ENCODE data around the gene MAPRE3. TPM values are rescaled to one million over a fixed set of nuclear protein-coding genes. Genes with fewer than 3 reads are reported as not detected.

MAPRE3 gene
- total RNA-seq, 5 donors from 2014 or later (not counting 1 experiment from before 2014, with no cell fraction given): 4.0 to 5.1 (median 4.7) TPM

DNA sequence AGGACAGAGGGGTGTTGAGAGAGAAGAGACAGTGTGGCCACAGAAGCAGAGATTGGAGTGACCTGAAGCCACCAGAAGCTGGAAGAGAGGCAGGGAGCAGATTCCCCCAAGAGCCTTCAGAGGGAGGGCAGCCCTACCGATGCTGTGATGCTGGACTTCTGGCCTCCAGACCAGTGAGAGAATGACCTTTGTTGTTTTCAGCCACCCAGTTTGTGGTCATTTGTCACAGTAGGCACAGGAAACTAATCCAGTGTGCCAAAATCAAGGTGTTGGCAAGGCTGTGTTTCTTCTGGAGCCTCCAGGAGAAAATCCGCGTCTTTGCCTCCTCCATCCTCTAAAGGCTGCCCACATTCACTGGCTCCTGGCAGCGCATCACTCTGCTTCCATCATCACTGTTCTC lies 15.4 kb downstream of the MAPRE3 start:
- Histone ChIP-seq H3K27me3 (replicated peaks in 1 of 2; ENCODE audit: control insufficient read depth in 2 of 2, extremely low read depth in 1 of 2, insufficient read depth in 2 of 2, low read length in 1 of 2) (no peaks in the 10 kb centered on the region), H3K27ac (ENCODE audit: low read length) (no peak overlapping the region), H3K36me3 (ENCODE audit: control insufficient read depth in 2 of 2, extremely low read depth in 1 of 2, insufficient read depth in 1 of 2, low read length in 1 of 2) (no peaks in the 10 kb centered on the region), H3K9me3 (no peaks in the 10 kb centered on the region), H3K4me1 (ENCODE audit: control insufficient read depth in 1 of 2, extremely low read depth in 1 of 2, insufficient read depth in 2 of 2, low read length in 2 of 2) (no peaks in the 10 kb centered on the region), H3K4me3 (ENCODE audit: control insufficient read depth in 1 of 2, extremely low read depth in 1 of 2, low read length in 1 of 2) (no peak overlapping the region)
- no peaks in the 10 kb centered on the region for H3K27me3 Mint-ChIP-seq
- ATAC-seq (replicated peaks in 1 of 4): no peak
- no peak overlapping the region for H3K4me3 Mint-ChIP-seq
- H3K36me3 Mint-ChIP-seq: peaks cover 5% of the 10 kb centered on the region
- WGBS (ENCODE audit: insufficient coverage): 97% methylated on average over 3 of the region's 4 CpGs
- POLR2A ChIA-PET: no interaction called here
- H3K4me1 Mint-ChIP-seq: no peaks in the 10 kb centered on the region
- CTCF ChIA-PET: no interaction called here
- H3K9me3 Mint-ChIP-seq: no peaks in the 10 kb centered on the region
- no peak for DNase-seq
- H3K27ac Mint-ChIP-seq: no peak overlapping the region

DNA sequence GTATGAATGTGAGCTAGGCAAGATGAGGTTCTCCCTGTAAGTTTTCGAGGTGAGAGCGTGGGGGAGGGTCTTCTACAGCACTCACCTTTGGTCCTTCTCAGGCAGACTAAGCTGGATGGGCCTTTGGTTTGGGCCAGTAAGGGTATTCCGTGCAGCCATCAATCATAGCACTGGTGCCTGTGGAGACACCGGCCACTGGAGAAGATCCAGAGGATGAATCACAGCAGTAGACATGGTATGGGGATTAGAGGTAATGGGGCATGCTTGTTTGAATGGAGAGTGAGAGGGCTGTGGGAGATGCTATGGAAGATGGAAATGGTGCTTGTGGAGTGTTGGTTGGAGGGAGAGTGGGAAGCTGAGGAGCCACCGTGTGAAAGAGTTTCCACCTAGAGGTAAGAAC lies 16.1 kb downstream of the MAPRE3 start:
- H3K4me1 ChIP-seq (ENCODE audit: control insufficient read depth in 1 of 2, extremely low read depth in 1 of 2, insufficient read depth in 2 of 2, low read length in 2 of 2): no peaks in the 10 kb centered on the region
- Mint-ChIP-seq H3K36me3 (peaks cover 5% of the 10 kb centered on the region), H3K4me3 (no peak overlapping the region), H3K9me3 (no peaks in the 10 kb centered on the region), H3K4me1 (no peaks in the 10 kb centered on the region), H3K27me3 (no peaks in the 10 kb centered on the region), H3K27ac (no peak overlapping the region)
- H3K27me3 ChIP-seq (replicated peaks in 1 of 2; ENCODE audit: control insufficient read depth in 2 of 2, extremely low read depth in 1 of 2, insufficient read depth in 2 of 2, low read length in 1 of 2): no peaks in the 10 kb centered on the region
- no peaks in the 10 kb centered on the region for H3K9me3 ChIP-seq
- DNase-seq: no peak
- WGBS (ENCODE audit: insufficient coverage): 83% methylated on average over 4 of the region's 5 CpGs
- H3K27ac ChIP-seq (ENCODE audit: low read length): no peak overlapping the region
- no peak for ATAC-seq (replicated peaks in 1 of 4)
- no peak overlapping the region for H3K4me3 ChIP-seq (ENCODE audit: control insufficient read depth in 1 of 2, extremely low read depth in 1 of 2, low read length in 1 of 2)
- POLR2A ChIA-PET: no interaction called here
- CTCF ChIA-PET: no interaction called here
- no peaks in the 10 kb centered on the region for H3K36me3 ChIP-seq (ENCODE audit: control insufficient read depth in 2 of 2, extremely low read depth in 1 of 2, insufficient read depth in 1 of 2, low read length in 1 of 2)

DNA sequence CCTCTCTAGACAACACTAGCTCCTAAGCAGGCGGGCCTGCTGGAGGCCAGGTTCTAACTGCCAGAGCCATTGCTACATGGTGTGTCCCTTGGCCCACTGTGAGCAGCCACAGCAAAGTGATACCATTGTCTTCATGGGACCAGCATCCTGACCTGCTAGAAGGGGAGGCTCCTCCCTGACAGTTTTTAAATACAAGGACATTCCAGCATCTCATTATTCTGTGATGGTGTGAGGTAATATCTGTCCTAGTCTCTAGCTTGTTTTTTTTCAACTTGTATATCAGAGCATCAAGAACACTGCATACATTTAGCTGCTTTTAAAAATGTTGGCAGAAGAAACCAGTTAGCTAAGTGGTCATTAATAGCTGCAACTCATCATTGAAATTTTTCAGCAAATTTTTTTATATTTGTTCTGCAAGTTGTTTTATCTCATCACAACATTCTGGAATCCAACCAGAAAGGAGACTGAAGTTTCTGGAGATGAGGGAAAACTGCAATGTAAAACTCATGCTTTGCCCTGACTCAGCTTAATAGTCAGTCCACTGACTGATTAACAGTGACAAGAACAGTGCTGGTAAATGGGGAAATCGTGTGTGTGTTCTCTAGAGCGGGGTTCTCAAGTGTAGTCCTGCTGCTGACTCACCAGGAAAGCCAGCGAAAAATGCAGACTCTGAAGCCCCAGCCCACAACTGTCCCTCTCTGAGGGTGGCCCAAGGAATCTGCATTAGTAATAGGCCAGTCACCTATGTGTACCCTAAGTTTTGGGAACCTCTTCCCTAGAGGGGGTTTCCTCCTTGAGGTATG lies 17.8 kb downstream of the MAPRE3 start:
- Histone ChIP-seq H3K4me1 (ENCODE audit: control insufficient read depth in 1 of 2, extremely low read depth in 1 of 2, insufficient read depth in 2 of 2, low read length in 2 of 2) (no peaks in the 10 kb centered on the region), H3K9me3 (no peaks in the 10 kb centered on the region), H3K4me3 (ENCODE audit: control insufficient read depth in 1 of 2, extremely low read depth in 1 of 2, low read length in 1 of 2) (no peak overlapping the region), H3K27ac (ENCODE audit: low read length) (no peak overlapping the region), H3K36me3 (ENCODE audit: control insufficient read depth in 2 of 2, extremely low read depth in 1 of 2, insufficient read depth in 1 of 2, low read length in 1 of 2) (no peaks in the 10 kb centered on the region), H3K27me3 (replicated peaks in 1 of 2; ENCODE audit: control insufficient read depth in 2 of 2, extremely low read depth in 1 of 2, insufficient read depth in 2 of 2, low read length in 1 of 2) (no peaks in the 10 kb centered on the region)
- POLR2A ChIA-PET: no interaction called here
- H3K4me1 Mint-ChIP-seq: no peaks in the 10 kb centered on the region
- H3K4me3 Mint-ChIP-seq: no peak overlapping the region
- H3K27ac Mint-ChIP-seq: no peak overlapping the region
- no peak for DNase-seq
- H3K36me3 Mint-ChIP-seq: peaks cover 6% of the 10 kb centered on the region
- no peaks in the 10 kb centered on the region for H3K9me3 Mint-ChIP-seq
- WGBS (ENCODE audit: insufficient coverage): 86% methylated on average over 1 of the region's 4 CpGs
- no peak for ATAC-seq (replicated peaks in 1 of 4)
- CTCF ChIA-PET: no interaction called here
- no peaks in the 10 kb centered on the region for H3K27me3 Mint-ChIP-seq

DNA sequence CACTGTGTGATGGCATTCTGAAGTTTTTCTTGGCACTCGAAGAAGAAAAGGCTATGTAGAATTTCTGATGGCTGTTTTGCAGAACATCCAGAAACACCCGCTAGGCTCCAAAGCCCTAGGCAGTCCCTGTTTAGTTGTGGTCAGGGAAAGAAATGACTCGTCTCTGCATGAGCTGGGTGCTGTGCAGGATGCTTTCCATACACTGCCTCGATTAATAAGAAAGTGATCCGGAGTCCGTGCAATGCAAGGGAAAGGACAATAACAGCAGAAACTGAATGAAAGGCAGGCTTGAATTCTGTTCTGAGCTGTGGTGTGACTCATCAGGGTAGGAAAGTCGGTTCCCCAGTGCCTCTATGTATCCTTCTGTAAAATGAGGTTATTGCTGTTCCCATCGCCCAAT lies 18.7 kb downstream of the MAPRE3 start:
- H3K36me3 ChIP-seq (ENCODE audit: control insufficient read depth in 2 of 2, extremely low read depth in 1 of 2, insufficient read depth in 1 of 2, low read length in 1 of 2): no peaks in the 10 kb centered on the region
- Mint-ChIP-seq H3K27ac (no peak overlapping the region), H3K27me3 (no peaks in the 10 kb centered on the region), H3K4me1 (no peaks in the 10 kb centered on the region), H3K9me3 (no peaks in the 10 kb centered on the region), H3K4me3 (no peak overlapping the region), H3K36me3 (peaks cover 8% of the 10 kb centered on the region)
- 81% methylated on average over 7 of the region's 8 CpGs for WGBS (ENCODE audit: insufficient coverage)
- H3K4me3 ChIP-seq (ENCODE audit: control insufficient read depth in 1 of 2, extremely low read depth in 1 of 2, low read length in 1 of 2): no peak overlapping the region
- ChIA-PET POLR2A (no interaction called here), CTCF (no interaction called here)
- no peaks in the 10 kb centered on the region for H3K27me3 ChIP-seq (replicated peaks in 1 of 2; ENCODE audit: control insufficient read depth in 2 of 2, extremely low read depth in 1 of 2, insufficient read depth in 2 of 2, low read length in 1 of 2)
- H3K9me3 ChIP-seq: no peaks in the 10 kb centered on the region
- ATAC-seq (replicated peaks in 1 of 4) (no peak), DNase-seq (no peak)
- H3K4me1 ChIP-seq (ENCODE audit: control insufficient read depth in 1 of 2, extremely low read depth in 1 of 2, insufficient read depth in 2 of 2, low read length in 2 of 2): no peaks in the 10 kb centered on the region
- H3K27ac ChIP-seq (ENCODE audit: low read length): no peak overlapping the region

DNA sequence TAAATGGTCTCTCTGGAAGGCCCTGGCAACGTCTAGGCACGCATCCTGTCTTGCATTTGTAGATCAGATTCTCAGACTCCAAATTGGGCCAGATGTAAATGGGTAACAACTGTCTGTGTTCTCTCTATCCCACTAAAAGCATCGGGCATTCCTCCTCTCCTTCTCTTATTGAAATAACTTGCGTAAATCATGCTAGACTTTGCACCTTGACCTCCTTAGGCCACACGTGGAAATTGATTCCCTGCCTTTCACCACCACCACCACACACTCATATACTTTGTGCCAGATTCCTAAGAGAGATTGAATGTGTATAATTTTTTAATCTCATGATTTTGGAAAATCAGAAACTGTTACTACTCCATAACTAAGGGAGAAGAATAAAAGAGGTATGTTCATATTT lies 21.3 kb downstream of the MAPRE3 start:
- CTCF ChIA-PET: no interaction called here
- no peak for ATAC-seq (replicated peaks in 1 of 4)
- no CpG with 5 or more reads among the region's 5 CpGs for WGBS (ENCODE audit: insufficient coverage)

DNA sequence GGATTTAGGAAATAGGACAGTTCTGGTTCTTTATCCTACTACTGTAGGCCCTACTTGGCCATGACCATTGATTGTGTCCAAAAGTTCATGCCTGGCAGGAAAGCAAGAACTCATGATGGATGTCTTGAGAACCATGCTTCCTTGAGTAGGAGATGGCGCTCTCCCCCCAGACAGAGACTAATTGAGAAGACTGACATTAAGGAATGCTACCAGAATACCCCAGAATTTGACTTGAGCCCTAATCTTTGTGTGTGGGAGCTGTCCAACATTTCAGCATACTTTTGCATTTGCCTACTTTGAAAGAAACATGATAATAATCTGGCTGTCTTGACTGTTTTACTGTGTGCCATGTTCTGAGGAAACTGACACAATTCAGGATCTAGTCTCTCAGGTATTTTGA lies 23.3 kb downstream of the MAPRE3 start:
- no peaks in the 10 kb centered on the region for H3K36me3 ChIP-seq (ENCODE audit: control insufficient read depth in 2 of 2, extremely low read depth in 1 of 2, insufficient read depth in 1 of 2, low read length in 1 of 2)
- no peak overlapping the region for H3K27ac ChIP-seq (ENCODE audit: low read length)
- ATAC-seq (replicated peaks in 1 of 4) (no peak), DNase-seq (no peak)
- no peak overlapping the region for H3K4me3 ChIP-seq (ENCODE audit: control insufficient read depth in 1 of 2, extremely low read depth in 1 of 2, low read length in 1 of 2)
- H3K27me3 Mint-ChIP-seq: peaks cover 0 to 1% of the 10 kb centered on the region in 2 donors
- H3K27me3 ChIP-seq (replicated peaks in 1 of 2; ENCODE audit: control insufficient read depth in 2 of 2, extremely low read depth in 1 of 2, insufficient read depth in 2 of 2, low read length in 1 of 2): no peaks in the 10 kb centered on the region
- H3K4me3 Mint-ChIP-seq: no peak overlapping the region
- H3K4me1 Mint-ChIP-seq: no peaks in the 10 kb centered on the region
- H3K4me1 ChIP-seq (ENCODE audit: control insufficient read depth in 1 of 2, extremely low read depth in 1 of 2, insufficient read depth in 2 of 2, low read length in 2 of 2): no peaks in the 10 kb centered on the region
- no peaks in the 10 kb centered on the region for H3K9me3 Mint-ChIP-seq
- no peak overlapping the region for H3K27ac Mint-ChIP-seq
- POLR2A ChIA-PET: no interaction called here
- CTCF ChIA-PET: no interaction called here
- H3K36me3 Mint-ChIP-seq: peaks cover 3% of the 10 kb centered on the region
- no peaks in the 10 kb centered on the region for H3K9me3 ChIP-seq
- no CpG with 5 or more reads among the region's 1 CpG for WGBS (ENCODE audit: insufficient coverage)

More for the DNA sequence above, 21.3 kb downstream of the MAPRE3 start:
- Histone ChIP-seq H3K27ac (ENCODE audit: low read length) (no peak overlapping the region), H3K4me1 (ENCODE audit: control insufficient read depth in 1 of 2, extremely low read depth in 1 of 2, insufficient read depth in 2 of 2, low read length in 2 of 2) (no peaks in the 10 kb centered on the region), H3K9me3 (no peaks in the 10 kb centered on the region), H3K4me3 (ENCODE audit: control insufficient read depth in 1 of 2, extremely low read depth in 1 of 2, low read length in 1 of 2) (no peak overlapping the region), H3K27me3 (replicated peaks in 1 of 2; ENCODE audit: control insufficient read depth in 2 of 2, extremely low read depth in 1 of 2, insufficient read depth in 2 of 2, low read length in 1 of 2) (no peaks in the 10 kb centered on the region), H3K36me3 (ENCODE audit: control insufficient read depth in 2 of 2, extremely low read depth in 1 of 2, insufficient read depth in 1 of 2, low read length in 1 of 2) (no peaks in the 10 kb centered on the region)
- no peaks in the 10 kb centered on the region for H3K4me1 Mint-ChIP-seq
- no peaks in the 10 kb centered on the region for H3K27me3 Mint-ChIP-seq
- no peak overlapping the region for H3K4me3 Mint-ChIP-seq
- POLR2A ChIA-PET: no interaction called here
- no peak for DNase-seq
- H3K27ac Mint-ChIP-seq: no peak overlapping the region
- no peaks in the 10 kb centered on the region for H3K9me3 Mint-ChIP-seq
- H3K36me3 Mint-ChIP-seq: peaks cover 3% of the 10 kb centered on the region

DNA sequence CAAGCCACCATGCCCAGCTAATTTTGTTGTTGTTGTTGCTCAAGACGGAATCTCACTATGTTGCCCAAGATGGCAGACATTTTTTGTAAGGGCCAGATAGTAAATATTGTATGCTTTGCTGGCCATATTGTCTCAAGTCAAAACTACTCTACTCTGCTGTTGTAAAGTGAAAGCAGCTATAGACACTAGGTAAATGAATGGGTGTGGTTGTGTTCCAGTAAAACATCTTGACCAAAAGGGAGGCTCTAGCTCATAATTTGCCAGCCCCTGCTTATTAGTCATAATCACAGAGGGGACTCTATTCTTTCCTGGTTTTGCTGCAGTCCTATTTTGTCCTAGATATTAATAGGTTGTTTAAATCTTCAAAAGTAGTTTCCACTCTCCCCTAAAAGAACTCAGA lies 24.5 kb downstream of the MAPRE3 start:
- Mint-ChIP-seq H3K4me1 (no peaks in the 10 kb centered on the region), H3K9me3 (no peaks in the 10 kb centered on the region), H3K4me3 (no peak overlapping the region), H3K27ac (no peak overlapping the region), H3K36me3 (peaks cover 3% of the 10 kb centered on the region), H3K27me3 (peaks cover 0 to 4% of the 10 kb centered on the region in 2 donors)
- ChIA-PET POLR2A (no interaction called here), CTCF (interaction anchor here in 1 of 2 donors (0.8 kb wide), 1 partner anchor 33 kb away, joined by 3 read pairs; no protein-coding TSS in a partner anchor)
- Histone ChIP-seq H3K36me3 (ENCODE audit: control insufficient read depth in 2 of 2, extremely low read depth in 1 of 2, insufficient read depth in 1 of 2, low read length in 1 of 2) (no peaks in the 10 kb centered on the region), H3K4me3 (ENCODE audit: control insufficient read depth in 1 of 2, extremely low read depth in 1 of 2, low read length in 1 of 2) (no peak overlapping the region), H3K9me3 (no peaks in the 10 kb centered on the region), H3K27ac (ENCODE audit: low read length) (no peak overlapping the region), H3K27me3 (replicated peaks in 1 of 2; ENCODE audit: control insufficient read depth in 2 of 2, extremely low read depth in 1 of 2, insufficient read depth in 2 of 2, low read length in 1 of 2) (no peaks in the 10 kb centered on the region), H3K4me1 (ENCODE audit: control insufficient read depth in 1 of 2, extremely low read depth in 1 of 2, insufficient read depth in 2 of 2, low read length in 2 of 2) (no peaks in the 10 kb centered on the region)
- WGBS (ENCODE audit: insufficient coverage): no CpG with 5 or more reads among the region's 1 CpG
- DNase-seq: no peak
- no peak for ATAC-seq (replicated peaks in 1 of 4)
